ENCODE measurements around the gene CYFIP2. TPM values are rescaled to one million over a fixed set of nuclear protein-coding genes. Genes with fewer than 3 reads are reported as not detected.

CYFIP2 gene
- total RNA-seq, 2 donors from 2014 or later, result 29.3 to 33.4 TPM

GRCh38 chr5:157347301-157348048, 81.6 kb downstream of the CYFIP2 start:
- WGBS, 2 experiments (ENCODE audit: insufficient coverage in 1 of 2, insufficient read length in 1 of 2), result 92 to 94% methylated on average over 13 to 15 of the region's 15 CpGs

GRCh38 chr5:157348049-157348400, 82.1 kb downstream of the CYFIP2 start:
- Mint-ChIP-seq H3K36me3 (ENCODE audit: low read depth) (no peaks in the 10 kb centered on the region), H3K27me3 (ENCODE audit: insufficient read depth) (peaks cover 56% of the 10 kb centered on the region), H3K4me3 (no peak overlapping the region), H3K4me1 (peaks cover 5% of the 10 kb centered on the region), H3K9me3 (no peaks in the 10 kb centered on the region), H3K27ac (no peak overlapping the region)
- no peak overlapping the region for H3K27ac ChIP-seq (ENCODE audit: low read depth, low read length)
- no peak overlapping the region for H3K4me3 ChIP-seq (ENCODE audit: low read length)
- H3K36me3 ChIP-seq (ENCODE audit: control insufficient read depth, insufficient read depth, low read length), result no peaks in the 10 kb centered on the region
- peak; percentile 12 for TF ChIP-seq CTCF (conservative IDR thresholded peaks at IDR 0.05)
- H3K9ac ChIP-seq (ENCODE audit: extremely low read depth, low read length, poor library complexity, severe bottlenecking), result no peak overlapping the region
- no peaks in the 10 kb centered on the region for H3K9me3 ChIP-seq (ENCODE audit: control insufficient read depth, low read length)
- H3K4me1 ChIP-seq (ENCODE audit: control insufficient read depth, insufficient read depth, low read length), result no peaks in the 10 kb centered on the region
- H3K27me3 ChIP-seq (ENCODE audit: control insufficient read depth, insufficient read depth, low read length, poor library complexity, severe bottlenecking), result peaks cover 5% of the 10 kb centered on the region
- 93 to 100% methylated on average over 2 of the region's 2 CpGs for WGBS, 2 experiments (ENCODE audit: insufficient coverage in 1 of 2, insufficient read length in 1 of 2)
- DNase-seq, result no peak

More at GRCh38 chr5:157347301-157348048, 81.6 kb downstream of the CYFIP2 start:
- H3K36me3 ChIP-seq (ENCODE audit: control insufficient read depth, insufficient read depth, low read length), result no peaks in the 10 kb centered on the region
- Mint-ChIP-seq H3K27ac (no peak overlapping the region), H3K4me1 (peaks cover 5% of the 10 kb centered on the region), H3K4me3 (no peak overlapping the region), H3K9me3 (no peaks in the 10 kb centered on the region), H3K36me3 (ENCODE audit: low read depth) (peaks cover 2% of the 10 kb centered on the region), H3K27me3 (ENCODE audit: insufficient read depth) (peaks cover 52% of the 10 kb centered on the region)
- TF ChIP-seq CTCF (conservative IDR thresholded peaks at IDR 0.05), result no peak
- H3K27ac ChIP-seq (ENCODE audit: low read depth, low read length), result no peak overlapping the region
- DNase-seq, result no peak
- H3K9ac ChIP-seq (ENCODE audit: extremely low read depth, low read length, poor library complexity, severe bottlenecking), result no peak overlapping the region
- no peak overlapping the region for H3K4me3 ChIP-seq (ENCODE audit: low read length)
- H3K4me1 ChIP-seq (ENCODE audit: control insufficient read depth, insufficient read depth, low read length), result no peaks in the 10 kb centered on the region
- H3K9me3 ChIP-seq (ENCODE audit: control insufficient read depth, low read length), result no peaks in the 10 kb centered on the region
- H3K27me3 ChIP-seq (ENCODE audit: control insufficient read depth, insufficient read depth, low read length, poor library complexity, severe bottlenecking), result peaks cover 5% of the 10 kb centered on the region

GRCh38 chr5:157350939-157351801, 85.2 kb downstream of the CYFIP2 start:
- H3K27me3 Mint-ChIP-seq (ENCODE audit: insufficient read depth), result peaks cover 52% of the 10 kb centered on the region
- TF ChIP-seq CTCF (conservative IDR thresholded peaks at IDR 0.05), result no peak
- WGBS, 2 experiments (ENCODE audit: insufficient coverage in 1 of 2, insufficient read length in 1 of 2), result 93 to 95% methylated on average over 5 to 7 of the region's 7 CpGs
- no peaks in the 10 kb centered on the region for H3K4me1 ChIP-seq (ENCODE audit: control insufficient read depth, insufficient read depth, low read length)
- H3K36me3 Mint-ChIP-seq (ENCODE audit: low read depth), result no peaks in the 10 kb centered on the region
- H3K36me3 ChIP-seq (ENCODE audit: control insufficient read depth, insufficient read depth, low read length), result no peaks in the 10 kb centered on the region
- H3K9me3 ChIP-seq (ENCODE audit: control insufficient read depth, low read length), result no peaks in the 10 kb centered on the region
- H3K4me3 Mint-ChIP-seq, result no peak overlapping the region
- H3K9ac ChIP-seq (ENCODE audit: extremely low read depth, low read length, poor library complexity, severe bottlenecking), result no peak overlapping the region
- H3K27me3 ChIP-seq (ENCODE audit: control insufficient read depth, insufficient read depth, low read length, poor library complexity, severe bottlenecking), result peaks cover 5% of the 10 kb centered on the region
- no peak overlapping the region for H3K4me3 ChIP-seq (ENCODE audit: low read length)
- no peaks in the 10 kb centered on the region for H3K9me3 Mint-ChIP-seq
- H3K4me1 Mint-ChIP-seq, result peaks cover 21% of the 10 kb centered on the region
- H3K27ac ChIP-seq (ENCODE audit: low read depth, low read length), result no peak overlapping the region
- DNase-seq, result no peak
- no peak overlapping the region for H3K27ac Mint-ChIP-seq
